GM12878 (cell line): Measurements from ENCODE around the gene BNC2. TPM values are rescaled to one million over a fixed set of nuclear protein-coding genes. Genes with fewer than 3 reads are reported as not detected.

Experiments
- ATAC-seq: fragments of 200-7000 bp; cut with Tn5 transposase; 3 replicates; pipeline ENCODE4 v1.9.1; 2020; ENCODE audit warnings: mild to moderate bottlenecking, moderate library complexity
- BruUV-seq: library from RNA; stranded (reverse); fragments of 400-500 nt; replicated peaks from 2 replicates; lab custom pipeline; 2021; lab: Mats Ljungman, UMichigan
- CTCF ChIA-PET: fragments of 300-600 bp; sonication (Branson Sonifier 250); formaldehyde crosslinking; extraction: SDS; loops from one replicate; lab custom pipeline; 2021; ENCODE audit warnings: inconsistent platforms; lab: Yijun Ruan, JAX
- POLR2A ChIA-PET: fragments of 350-600 bp; formaldehyde crosslinking; extraction: SDS; loops from one replicate; lab custom pipeline; 2021; ENCODE audit warnings: inconsistent platforms; lab: Charles Lee
- RAD21 ChIA-PET: fragments of 300-600 bp; sonication (Branson Sonifier 250); formaldehyde crosslinking; loops from one replicate; lab custom pipeline; 2023; ENCODE audit warnings: antibody characterized with exemption; ENCODE audit not compliant: unreplicated experiment; lab: Charles Lee
- SMC1A ChIA-PET: fragments of 300-600 bp; sonication (Branson Sonifier 250); formaldehyde crosslinking; loops from one replicate; lab custom pipeline; 2023; ENCODE audit not compliant: unreplicated experiment, uncharacterized antibody; lab: Charles Lee
- DNase-seq: peaks from one replicate; pipeline ENCODE4 v3.0.0-alpha.2; 2011; ENCODE audit warnings: low read depth, low spot score
- FAIRE-seq: peaks from 3 replicates; lab custom pipeline; 2011; peaks lifted over from hg19 to GRCh38; lab: Jason Lieb, UNC
- H2AFZ ChIP-seq: 2 replicates; pipeline ENCODE4 v1.6.0; 2011; ENCODE audit warnings: low read depth, low read length, control low read depth; ENCODE audit not compliant: control insufficient read depth
- H3K27ac ChIP-seq: 2 replicates; pipeline ENCODE4 v1.5.1; 2011; ENCODE audit warnings: control low read depth; ENCODE audit not compliant: control insufficient read depth, insufficient read depth
- H3K27me3 ChIP-seq, 2 experiments: replicated peaks in 1 of 2; 2 replicates each; pipeline versions ENCODE4 v1.6.0 to v1.6.1; 2011; ENCODE audit warnings: low read length in 1 of 2; ENCODE audit not compliant: control insufficient read depth in 2 of 2, insufficient read depth in 2 of 2
- H3K36me3 ChIP-seq, 2 experiments: 2 replicates each; pipeline ENCODE4 v1.5.1; 2011; ENCODE audit warnings: low read length in 1 of 2; ENCODE audit not compliant: control insufficient read depth in 2 of 2, insufficient read depth in 2 of 2
- H3K4me1 ChIP-seq: 2 replicates; pipeline ENCODE4 v1.6.1; 2011; ENCODE audit warnings: mild to moderate bottlenecking, low read length, moderate library complexity, mixed read lengths; ENCODE audit not compliant: control insufficient read depth, insufficient read depth
- H3K4me2 ChIP-seq: 2 replicates; pipeline ENCODE4 v1.6.0; 2011; ENCODE audit warnings: control low read depth; ENCODE audit not compliant: control insufficient read depth, insufficient read depth
- H3K4me3 ChIP-seq: fragments of 200-600 bp; sonication (generic); 2 replicates; pipeline ENCODE4 v1.5.1; 2016
- H3K79me2 ChIP-seq: 2 replicates; pipeline ENCODE4 v1.6.0; 2011; ENCODE audit warnings: low read length; ENCODE audit not compliant: control insufficient read depth, insufficient read depth
- H3K9ac ChIP-seq: 2 replicates; pipeline ENCODE4 v1.8.0; 2011; ENCODE audit warnings: low read length, control low read depth, mixed read lengths; ENCODE audit not compliant: control insufficient read depth, insufficient read depth
- H3K9me3 ChIP-seq: replicated peaks from 3 replicates; pipeline ENCODE4 v1.5.1; 2011; ENCODE audit warnings: mild to moderate bottlenecking, low read length; ENCODE audit not compliant: control insufficient read depth, insufficient read depth
- H4K20me1 ChIP-seq: 2 replicates; pipeline ENCODE4 v1.6.0; 2011; ENCODE audit not compliant: control insufficient read depth, insufficient read depth
- ATF7 ChIP-seq: fragments of 450-650 bp; IDR thresholded peaks from 2 replicates; pipeline ENCODE4 v1.6.1; 2016; ENCODE audit warnings: low read depth, mild to moderate bottlenecking
- CTCF ChIP-seq, 3 experiments: IDR thresholded peaks in 2 of 3; conservative IDR thresholded peaks in 1 of 3; 2 replicates each; pipeline ENCODE4 v1.5.1; 2011; ENCODE audit warnings: low read depth in 3 of 3, low read length in 3 of 3, mild to moderate bottlenecking in 3 of 3, control low read depth in 2 of 3, moderate library complexity in 2 of 3, inconsistent platforms in 1 of 3, mixed read lengths in 1 of 3; ENCODE audit not compliant: control insufficient read depth in 2 of 3, insufficient read depth in 1 of 3; ENCODE audit errors: extremely low read depth in 1 of 3
- ETV6 ChIP-seq, 2 experiments: fragments of 450-650 bp in 1 of 2; IDR thresholded peaks in 1 of 2; conservative IDR thresholded peaks in 1 of 2; 2 replicates each; pipeline ENCODE4 v1.6.1; 2014; ENCODE audit warnings: antibody characterized with exemption in 1 of 2, borderline replicate concordance in 1 of 2, low read depth in 1 of 2, mild to moderate bottlenecking in 1 of 2, moderate library complexity in 1 of 2
- EZH2 ChIP-seq: IDR thresholded peaks from 2 replicates; pipeline ENCODE4 v1.6.1; 2012; ENCODE audit warnings: low read depth, mild to moderate bottlenecking, control low read depth, inconsistent platforms, low read length, borderline replicate concordance; ENCODE audit not compliant: control insufficient read depth
- NFYA ChIP-seq: IDR thresholded peaks from 2 replicates; pipeline ENCODE4 v1.6.1; 2011; ENCODE audit warnings: low read depth, mild to moderate bottlenecking, low read length, improper control_type of control experiment, borderline replicate concordance
- NR2C1 ChIP-seq: fragments of 450-650 bp; IDR thresholded peaks from 2 replicates; pipeline ENCODE4 v1.6.1; 2017; ENCODE audit warnings: antibody characterized with exemption, mild to moderate bottlenecking, moderate library complexity
- PKNOX1 ChIP-seq: fragments of 450-650 bp; IDR thresholded peaks from 2 replicates; pipeline ENCODE4 v1.6.1; 2016; ENCODE audit warnings: mild to moderate bottlenecking
- RFX5 ChIP-seq: IDR thresholded peaks from 2 replicates; pipeline ENCODE4 v1.6.1; 2011; ENCODE audit warnings: low read depth, low read length, improper control_type of control experiment
- STAT3 ChIP-seq: IDR thresholded peaks from 2 replicates; pipeline ENCODE4 v1.6.1; 2011; ENCODE audit warnings: low read depth, low read length, improper control_type of control experiment
- ZBTB40 ChIP-seq: fragments of 450-650 bp; IDR thresholded peaks from 2 replicates; pipeline ENCODE4 v1.6.1; 2016; ENCODE audit warnings: mild to moderate bottlenecking, moderate library complexity, borderline replicate concordance
- ZNF274 ChIP-seq: IDR thresholded peaks from one replicate; pipeline ENCODE4 v1.8.0; 2011; ENCODE audit not compliant: insufficient read length, insufficient read depth
- WGBS: methylation state at CpG from one replicate; pipeline ENCODE4 v1.1.6; 2016; ENCODE audit warnings: low lambda C conversion rate; ENCODE audit not compliant: insufficient replicate concordance, insufficient coverage; ENCODE audit errors: missing lambda C conversion rate; 5-methylcytosine and 5-hydroxymethylcytosine counted together
- in situ Hi-C: fragments of 300-500 bp; cut with MboI; formaldehyde crosslinking; loops from 9 replicates; pipeline ENCODE4 v1.14.3; 2018; ENCODE audit warnings: mixed read lengths
- intact Hi-C: fragments of 100-400 bp; cut with micrococcal nuclease; formaldehyde crosslinking; loops from one replicate; pipeline ENCODE4 v1.14.2; 2022; ENCODE audit not compliant: unreplicated experiment
- polyA plus RNA-seq, 11 experiments: library from polyadenylated mRNA; depleted of rRNA in 4 of 11; unstranded in 6 of 11; stranded (reverse) in 5 of 11; fragments of >200 nt; fragmentation: Nextera tagmentation in 4 of 11; fragmentation: Illumina TruSeq in 1 of 11; extraction: Ambion mirVana in 4 of 11; extraction: Trizol in 1 of 11; gene quantifications; 1 replicate in 1 of 11; 2 replicates in 10 of 11; pipeline versions ENCODE4 v1.2.1 to v1.2.3, GENCODE V29; 2011 to 2016; ENCODE audit warnings: inconsistent platforms in 2 of 11, missing spikeins in 2 of 11, low read depth in 1 of 11
- total RNA-seq, 4 experiments: library from RNA; depleted of rRNA in 3 of 4; stranded (reverse); fragments of >200 nt in 3 of 4; fragmentation: Illumina TruSeq in 1 of 4; extraction: Trizol in 1 of 4; gene quantifications; 2 replicates each; pipeline versions ENCODE4 v1.2.1 to v1.2.3, GENCODE V29; 2013 to 2021

The BNC2 gene
- total and polyA plus RNA-seq, 10 of the 15 experiments (the other 5 are each of a cell fraction or from before 2014, with no cell fraction given): 0.05 to 14.5 (median 0.26) TPM

- TF ChIP-seq ZBTB40 (no peak), RFX5 (no peak), ETV6 (conservative IDR thresholded peaks at IDR 0.05 in 1 of 2, IDR thresholded peaks at IDR 0.05 in 1 of 2; ENCODE audit: borderline replicate concordance in 1 of 2, low read depth in 1 of 2) (no peak), NFYA (no peak), EZH2 (no peak), STAT3 (no peak), ZNF274 (no peak), ATF7 (no peak), PKNOX1 (no peak), NR2C1 (no peak), CTCF (IDR thresholded peaks at IDR 0.05 in 2 of 3, conservative IDR thresholded peaks at IDR 0.05 in 1 of 3; ENCODE audit: control insufficient read depth in 2 of 3, extremely low read depth in 1 of 3, insufficient read depth in 1 of 3, low read depth in 3 of 3, low read length in 3 of 3) (no peak)
- no peak overlapping the region for H3K27ac ChIP-seq
- ATAC-seq: no peak
- no peaks in the 10 kb centered on the region for H3K4me1 ChIP-seq
- ChIA-PET CTCF (no interaction called here), SMC1A (interaction anchor here (1.0 kb wide), 1 partner anchor 13 kb away, joined by 3 read pairs; no protein-coding TSS in a partner anchor), RAD21 (no interaction called here), POLR2A (no interaction called here)
- H2AFZ ChIP-seq: no peak overlapping the region
- FAIRE-seq: no peak
- H3K4me2 ChIP-seq: no peak overlapping the region
- H3K9me3 ChIP-seq: no peaks in the 10 kb centered on the region
- in situ Hi-C loops: no loop called here
- DNase-seq: no peak
- BruUV-seq: no TSS peak
- WGBS: 8% methylated on average over 4 of the region's 4 CpGs
- H4K20me1 ChIP-seq: no peaks in the 10 kb centered on the region
- H3K4me3 ChIP-seq: no peak overlapping the region
- no peaks in the 10 kb centered on the region for H3K36me3 ChIP-seq
- no peaks in the 10 kb centered on the region; a peak in 2 of 4 replicates for H3K27me3 ChIP-seq
- H3K9ac ChIP-seq: no peak overlapping the region
- H3K79me2 ChIP-seq: no peaks in the 10 kb centered on the region
- intact Hi-C loops: no loop called here
These were observed 457.7 kb downstream of the BNC2 start for GRCh38 chr9:16412740-16413139.
